Kidney (tissue), 14 donors: ENCODE results near the gene TADA2A. TPM values are rescaled to one million over a fixed set of nuclear protein-coding genes. Genes with fewer than 3 reads are reported as not detected.
A peak's percentile ranks its signal among the peaks of the same experiment; 100 is the strongest.

Experiments used
- DNase-seq, 5 donors: peaks; one replicate each; pipeline ENCODE4 v3.0.0-alpha.2; 2013 to 2020
- FAIRE-seq: peaks from 2 replicates; lab custom pipeline; 2012; peaks lifted over from hg19 to GRCh38; lab: Jason Lieb, UNC
- H3K27ac ChIP-seq, 2 donors: one replicate each; pipeline ENCODE4 v1.7.0; 2013; ENCODE audit warnings: low read depth in 2 of 2, low read length in 2 of 2, inconsistent platforms in 1 of 2
- H3K27me3 ChIP-seq: one replicate; pipeline ENCODE4 v1.7.1; 2013; ENCODE audit warnings: low read length, inconsistent platforms; ENCODE audit not compliant: control insufficient read depth, insufficient read depth
- H3K36me3 ChIP-seq, 3 donors: one replicate each; pipeline versions ENCODE4 v1.7.0 to v1.7.1; 2013; ENCODE audit warnings: low read length in 3 of 3, control low read depth in 1 of 3, inconsistent platforms in 1 of 3; ENCODE audit not compliant: insufficient read depth in 3 of 3, control insufficient read depth in 2 of 3
- H3K4me1 ChIP-seq, 3 donors: one replicate each; pipeline versions ENCODE4 v1.7.0 to v1.7.1; 2013; ENCODE audit warnings: low read length in 3 of 3, inconsistent platforms in 1 of 3, low read depth in 1 of 3; ENCODE audit not compliant: control insufficient read depth in 2 of 3, insufficient read depth in 2 of 3
- H3K4me3 ChIP-seq, 3 donors: one replicate each; pipeline versions ENCODE4 v1.7.0 to v1.8.1; 2013; ENCODE audit warnings: low read length in 3 of 3, control low read depth in 1 of 3, inconsistent platforms in 1 of 3
- H3K9ac ChIP-seq, 3 donors: one replicate each; pipeline versions ENCODE4 v1.7.0 to v1.7.1; 2013; ENCODE audit warnings: low read length in 3 of 3, control low read depth in 1 of 3, inconsistent platforms in 1 of 3
- H3K9me3 ChIP-seq, 3 donors: one replicate each; pipeline versions ENCODE4 v1.7.0 to v1.7.1; 2013; ENCODE audit warnings: low read length in 3 of 3, control low read depth in 1 of 3, inconsistent platforms in 1 of 3; ENCODE audit not compliant: control insufficient read depth in 2 of 3, insufficient read depth in 1 of 3
- intact Hi-C: fragments of 100-400 bp; cut with DNase I; formaldehyde crosslinking; loops from one replicate; pipeline ENCODE4 v1.11.1; 2022
- polyA plus RNA-seq: library from polyadenylated mRNA; stranded (reverse); fragments of 350-450 nt; fragmentation: Illumina TruSeq; extraction: RNeasy Lipid Tissue Mini Kit (QIAGEN cat#74804); gene quantifications from one replicate; pipeline ENCODE4 v1.2.3, GENCODE V29; 2014; ENCODE audit warnings: low read depth, low replicate concordance; ENCODE audit not compliant: insufficient read depth
- total RNA-seq: library from RNA; stranded (reverse); fragmentation: NEBNext Ultra II Directional; extraction: Animal tissue kit (Norgen Biotek cat#: 25700); gene quantifications from one replicate; pipeline ENCODE4 v1.2.1, GENCODE V29; 2021
- TF ChIP-seq, protein P1 (sequence below): IDR thresholded peaks from 3 replicates; pipeline ENCODE4 v1.5.1; 2012; ENCODE audit warnings: mild to moderate bottlenecking, moderate library complexity, borderline replicate concordance; ENCODE audit not compliant: insufficient read depth; ENCODE audit errors: extremely low read depth
- donor health status: control.
- donor health status: control.
- donor health status: control.
- donor health status: control.
- donor health status: control.
- donor health status: DM: yes; HTN: yes; CAD: no.
- donor health status: Normal renal cell carcinoma (clear cell type).

TADA2A gene
- total and polyA plus RNA-seq, 2 donors from 2014 or later: 6.6 to 26.0 TPM

GRCh38 chr17:37361543-37361942 lies 45.1 kb upstream of the TADA2A start:
- FAIRE-seq (no peak), DNase-seq (no peak)
- Histone ChIP-seq H3K27ac (no peak overlapping the region), H3K9ac (no peak overlapping the region), H3K4me3 (no peak overlapping the region), H3K4me1 (peaks cover 0 to 8% (median 4%) of the 10 kb centered on the region in 3 donors), H3K27me3 (no peaks in the 10 kb centered on the region), H3K36me3 (no peaks in the 10 kb centered on the region), H3K9me3 (no peaks in the 10 kb centered on the region)
- TF ChIP-seq, protein P1, sequence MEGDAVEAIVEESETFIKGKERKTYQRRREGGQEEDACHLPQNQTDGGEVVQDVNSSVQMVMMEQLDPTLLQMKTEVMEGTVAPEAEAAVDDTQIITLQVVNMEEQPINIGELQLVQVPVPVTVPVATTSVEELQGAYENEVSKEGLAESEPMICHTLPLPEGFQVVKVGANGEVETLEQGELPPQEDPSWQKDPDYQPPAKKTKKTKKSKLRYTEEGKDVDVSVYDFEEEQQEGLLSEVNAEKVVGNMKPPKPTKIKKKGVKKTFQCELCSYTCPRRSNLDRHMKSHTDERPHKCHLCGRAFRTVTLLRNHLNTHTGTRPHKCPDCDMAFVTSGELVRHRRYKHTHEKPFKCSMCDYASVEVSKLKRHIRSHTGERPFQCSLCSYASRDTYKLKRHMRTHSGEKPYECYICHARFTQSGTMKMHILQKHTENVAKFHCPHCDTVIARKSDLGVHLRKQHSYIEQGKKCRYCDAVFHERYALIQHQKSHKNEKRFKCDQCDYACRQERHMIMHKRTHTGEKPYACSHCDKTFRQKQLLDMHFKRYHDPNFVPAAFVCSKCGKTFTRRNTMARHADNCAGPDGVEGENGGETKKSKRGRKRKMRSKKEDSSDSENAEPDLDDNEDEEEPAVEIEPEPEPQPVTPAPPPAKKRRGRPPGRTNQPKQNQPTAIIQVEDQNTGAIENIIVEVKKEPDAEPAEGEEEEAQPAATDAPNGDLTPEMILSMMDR: no peak
- intact Hi-C loops: no loop called here

DNA sequence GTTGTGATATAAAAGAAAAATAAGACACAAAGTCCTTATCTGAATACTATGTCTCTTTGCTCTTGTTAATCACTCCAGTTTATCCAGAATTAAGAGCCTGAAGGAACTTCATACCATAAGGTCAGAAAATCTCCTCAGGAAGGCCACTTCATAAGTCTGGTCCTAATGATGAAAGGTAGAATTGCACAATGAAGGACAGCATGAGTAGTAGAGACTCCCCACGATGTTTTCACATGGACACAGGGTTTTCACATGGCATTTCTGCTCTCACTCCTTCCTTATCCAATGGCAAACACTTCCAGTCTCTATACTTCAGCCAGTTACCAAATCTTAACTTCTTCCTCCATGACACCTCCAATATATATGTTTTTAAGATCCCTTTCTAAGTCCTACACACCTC lies 41.1 kb upstream of the TADA2A start:
- FAIRE-seq: no peak
- no peak overlapping the region for H3K27ac ChIP-seq
- H3K4me3 ChIP-seq: no peak overlapping the region
- no peak for DNase-seq
- no peaks in the 10 kb centered on the region for H3K27me3 ChIP-seq
- H3K36me3 ChIP-seq: no peaks in the 10 kb centered on the region
- intact Hi-C loops: no loop called here
- H3K9ac ChIP-seq: no peak overlapping the region
- TF ChIP-seq, protein P1: no peak
- H3K4me1 ChIP-seq: no peaks in the 10 kb centered on the region
- no peaks in the 10 kb centered on the region for H3K9me3 ChIP-seq

DNA sequence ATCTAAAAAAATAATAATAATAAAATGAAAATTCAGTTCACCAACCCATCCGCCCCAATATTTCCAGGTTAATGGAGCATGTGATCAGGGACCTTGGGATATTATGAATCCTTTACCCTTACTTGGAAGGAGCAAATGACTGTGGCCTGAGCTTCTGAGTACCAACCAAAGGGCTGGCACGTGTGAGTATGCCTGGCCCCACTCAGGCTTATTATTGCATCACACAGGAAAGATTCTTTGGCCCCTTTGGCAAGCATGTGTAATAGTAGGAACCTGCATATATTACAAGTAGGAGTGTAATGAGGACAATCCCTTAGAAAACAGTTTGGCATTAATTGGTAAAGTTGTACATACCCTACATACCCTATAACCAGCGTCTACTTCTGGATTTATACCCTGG lies 38.1 kb upstream of the TADA2A start:
- TF ChIP-seq, protein P1: no peak
- H3K9me3 ChIP-seq: no peaks in the 10 kb centered on the region
- DNase-seq: no peak
- no peak overlapping the region for H3K27ac ChIP-seq
- FAIRE-seq: no peak
- H3K9ac ChIP-seq: no peak overlapping the region
- H3K36me3 ChIP-seq: no peaks in the 10 kb centered on the region
- intact Hi-C loops: no loop called here
- H3K4me3 ChIP-seq: no peak overlapping the region
- no peaks in the 10 kb centered on the region for H3K4me1 ChIP-seq
- H3K27me3 ChIP-seq: no peaks in the 10 kb centered on the region

GRCh38 chr17:37373530-37374159 lies 33.0 kb upstream of the TADA2A start:
- intact Hi-C loops: no loop called here
- FAIRE-seq: no peak
- DNase-seq: peak in 4 of 5 donors; percentile 75 to 94 (median 86)

More at GRCh38 chr17:37373530-37374159, 33.0 kb upstream of the TADA2A start:
- H3K27me3 ChIP-seq: no peaks in the 10 kb centered on the region
- H3K4me3 ChIP-seq: no peak overlapping the region
- H3K27ac ChIP-seq: no peak overlapping the region
- no peaks in the 10 kb centered on the region for H3K36me3 ChIP-seq
- H3K9ac ChIP-seq: no peak overlapping the region
- H3K4me1 ChIP-seq: no peaks in the 10 kb centered on the region
- H3K9me3 ChIP-seq: no peaks in the 10 kb centered on the region
- TF ChIP-seq, protein P1: peak; percentile 100
